Measurements from ENCODE around the gene SRRM3. TPM values are rescaled to one million over a fixed set of nuclear protein-coding genes. Genes with fewer than 3 reads are reported as not detected.

SRRM3 gene
- total and polyA plus RNA-seq, 11 donors, result 1.6 to 28.5 (median 6.5) TPM

DNA sequence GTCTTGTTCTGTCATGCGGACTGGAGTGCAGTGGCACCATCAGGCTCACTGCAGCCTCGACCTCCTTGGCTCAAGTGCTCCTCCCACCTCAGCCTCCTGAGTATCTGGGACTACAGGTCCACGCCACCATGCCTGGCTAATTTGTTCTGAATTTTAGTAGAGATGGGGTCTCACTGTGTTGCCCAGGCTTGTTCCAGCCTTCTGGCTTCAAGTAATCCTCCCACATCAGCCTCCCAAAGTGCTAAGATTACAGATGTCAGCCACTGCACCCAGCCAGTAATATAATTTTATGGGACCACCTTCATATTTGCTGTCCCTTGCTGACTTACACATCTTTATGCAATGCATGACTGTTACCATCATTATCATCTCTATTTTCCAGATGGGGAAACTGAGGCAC, 99.3 kb downstream of the SRRM3 start:
- no peaks in the 10 kb centered on the region for H3K9me3 ChIP-seq
- no peaks in the 10 kb centered on the region for H3K27me3 ChIP-seq
- no peak overlapping the region for H3K4me3 ChIP-seq
- intact Hi-C loops (cut with DNase I), result no loop called here
- no peak for TF ChIP-seq CTCF (IDR thresholded peaks at IDR 0.05)
- TF ChIP-seq POLR2A (IDR thresholded peaks at IDR 0.05), result no peak
- H3K27ac ChIP-seq, result peak overlapping the region in 2 of 12 donors; percentile 100
- peaks cover 0 to 14% (median 8%) of the 10 kb centered on the region in 9 donors for H3K36me3 ChIP-seq
- H3K4me1 ChIP-seq, result peaks cover 3 to 30% (median 24%) of the 10 kb centered on the region in 12 donors
- DNase-seq, result no peak
- WGBS, 4 donors, result 96 to 99% (median 97%) methylated on average over 3 of the region's 3 CpGs
- ATAC-seq, result no peak

DNA sequence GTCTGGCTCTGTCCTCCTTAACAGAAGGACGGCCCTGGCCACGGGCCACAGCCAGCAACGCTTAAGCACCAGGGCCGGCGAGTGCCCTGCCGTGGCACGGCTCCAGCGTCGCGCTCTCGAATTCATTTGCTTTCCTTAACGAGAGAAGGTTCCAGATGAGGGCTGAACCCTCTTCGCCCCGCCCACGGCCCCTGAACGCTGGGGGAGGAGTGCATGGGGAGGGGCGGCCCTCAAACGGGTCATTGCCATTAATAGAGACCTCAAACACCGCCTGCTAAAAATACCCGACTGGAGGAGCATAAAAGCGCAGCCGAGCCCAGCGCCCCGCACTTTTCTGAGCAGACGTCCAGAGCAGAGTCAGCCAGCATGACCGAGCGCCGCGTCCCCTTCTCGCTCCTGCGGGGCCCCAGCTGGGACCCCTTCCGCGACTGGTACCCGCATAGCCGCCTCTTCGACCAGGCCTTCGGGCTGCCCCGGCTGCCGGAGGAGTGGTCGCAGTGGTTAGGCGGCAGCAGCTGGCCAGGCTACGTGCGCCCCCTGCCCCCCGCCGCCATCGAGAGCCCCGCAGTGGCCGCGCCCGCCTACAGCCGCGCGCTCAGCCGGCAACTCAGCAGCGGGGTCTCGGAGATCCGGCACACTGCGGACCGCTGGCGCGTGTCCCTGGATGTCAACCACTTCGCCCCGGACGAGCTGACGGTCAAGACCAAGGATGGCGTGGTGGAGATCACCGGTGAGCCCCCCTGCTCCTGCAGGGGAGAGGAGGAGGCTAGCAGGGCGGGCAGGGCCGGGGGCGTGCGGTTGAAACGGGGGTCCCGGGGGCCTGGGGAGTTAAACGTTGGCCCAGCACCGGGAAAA, 100.9 kb downstream of the SRRM3 start, which contains the start of gene HSPB1:
HSPB1 (plus strand) TSS at position 327 of the 855 bp plus-strand sequence; CDS start at position 367, 40 bp downstream.
- Histone ChIP-seq H3K4me3 (peak within 1 kb of the TSS; percentile 82 to 100 (median 95)), H3K27ac (peak within 1 kb of the TSS; percentile 91 to 100 (median 100)), H3K27me3 (no peaks in the 10 kb centered on the region), H3K4me1 (peaks cover 3 to 46% (median 35%) of the 10 kb centered on the region in 12 donors), H3K36me3 (peaks cover 0 to 14% (median 8%) of the 10 kb centered on the region in 9 donors), H3K9me3 (no peaks in the 10 kb centered on the region)
- DNase-seq (peak; percentile 95 to 98 (median 96)), ATAC-seq (peak; percentile 72 to 84 (median 80))
- WGBS, 4 donors, result 0 to 1% (median 0%) methylated on average over 55 to 75 of the region's 75 CpGs
- TF ChIP-seq CTCF (IDR thresholded peaks at IDR 0.05), result peak in 1 of 12 donors; percentile 4
- peak; percentile 99 to 100 for TF ChIP-seq POLR2A (IDR thresholded peaks at IDR 0.05)
- intact Hi-C loops (cut with DNase I), result loop anchor here in 1 of 10 donors (1.0 kb wide), 1 partner anchor 8 kb away; no protein-coding TSS in a partner anchor

GRCh38 chr7:76303202-76304147, 101.8 kb downstream of the SRRM3 start:
- H3K27me3 ChIP-seq, result no peaks in the 10 kb centered on the region
- peak; percentile 18 to 56 (median 35) for ATAC-seq
- H3K27ac ChIP-seq, result peak overlapping the region; percentile 91 to 100 (median 100)
- peak overlapping the region; percentile 82 to 100 (median 95) for H3K4me3 ChIP-seq
- H3K9me3 ChIP-seq, result no peaks in the 10 kb centered on the region
- 1 to 2% (median 1%) methylated on average over 38 to 56 of the region's 56 CpGs for WGBS, 4 donors
- H3K36me3 ChIP-seq, result peaks cover 0 to 14% (median 8%) of the 10 kb centered on the region in 9 donors
- intact Hi-C loops (cut with DNase I), result no loop called here
- H3K4me1 ChIP-seq, result peaks cover 3 to 46% (median 34%) of the 10 kb centered on the region in 12 donors
- DNase-seq, result peak; percentile 89 to 93 (median 92)
- TF ChIP-seq POLR2A (IDR thresholded peaks at IDR 0.05) (peak in 1 of 2 donors; percentile 50), CTCF (IDR thresholded peaks at IDR 0.05) (no peak)

All from heart left ventricle (tissue), 16 donors.